Fibroblast of lung (primary cell): ENCODE measurements around the gene SPINK5. TPM values are rescaled to one million over a fixed set of nuclear protein-coding genes. Genes with fewer than 3 reads are reported as not detected.

ENCODE experiments used
- DNase-seq, 2 donors: peaks; one replicate each; pipeline versions ENCODE4 v3.0.0 to v3.0.0-alpha.2; 2010; ENCODE audit warnings: low read depth in 2 of 2
- H2AFZ ChIP-seq: 2 replicates; pipeline ENCODE4 v1.5.1; 2012; ENCODE audit warnings: low read length, control low read depth, inconsistent platforms
- H3K27ac ChIP-seq: 2 replicates; pipeline ENCODE4 v1.5.1; 2011; ENCODE audit warnings: low read length, control low read depth; ENCODE audit not compliant: insufficient read depth
- H3K27me3 ChIP-seq: 2 replicates; pipeline ENCODE4 v1.5.1; 2011; ENCODE audit warnings: mild to moderate bottlenecking, low read length; ENCODE audit not compliant: control insufficient read depth, insufficient read depth
- H3K36me3 ChIP-seq: 2 replicates; pipeline ENCODE4 v1.5.1; 2011; ENCODE audit warnings: low read length; ENCODE audit not compliant: control insufficient read depth, insufficient read depth
- H3K4me1 ChIP-seq: 2 replicates; pipeline ENCODE4 v1.5.1; 2011; ENCODE audit warnings: low read length; ENCODE audit not compliant: control insufficient read depth, insufficient read depth; ENCODE audit errors: extremely low read depth
- H3K4me2 ChIP-seq: 2 replicates; pipeline ENCODE4 v1.5.1; 2011; ENCODE audit warnings: low read length, control low read depth; ENCODE audit not compliant: insufficient read depth; ENCODE audit errors: extremely low read depth
- H3K4me3 ChIP-seq, 4 experiments: fragments of 200-600 bp in 1 of 4; sonication (generic) in 1 of 4; replicated peaks in 1 of 4; 2 replicates each; pipeline ENCODE4 v1.5.1; 2011 to 2016; ENCODE audit warnings: low read length in 4 of 4, low read depth in 3 of 4, mild to moderate bottlenecking in 3 of 4, control low read depth in 2 of 4, inconsistent platforms in 1 of 4, mixed read lengths in 1 of 4; ENCODE audit not compliant: insufficient read depth in 1 of 4; ENCODE audit errors: control extremely low read depth in 1 of 4
- H3K79me2 ChIP-seq: 2 replicates; pipeline ENCODE4 v1.5.1; 2012; ENCODE audit warnings: mild to moderate bottlenecking, low read length, inconsistent platforms; ENCODE audit not compliant: control insufficient read depth, insufficient read depth
- H3K9ac ChIP-seq: 2 replicates; pipeline ENCODE4 v1.5.1; 2011; ENCODE audit warnings: mild to moderate bottlenecking, low read length, control low read depth; ENCODE audit not compliant: insufficient read depth
- H3K9me3 ChIP-seq: 2 replicates; pipeline ENCODE4 v1.5.1; 2012; ENCODE audit warnings: low read depth, low read length; ENCODE audit not compliant: control insufficient read depth, insufficient read depth
- H4K20me1 ChIP-seq: 2 replicates; pipeline ENCODE4 v1.5.1; 2011; ENCODE audit warnings: low read length; ENCODE audit not compliant: control insufficient read depth, insufficient read depth; ENCODE audit errors: extremely low read depth
- EZH2 ChIP-seq: IDR thresholded peaks from 2 replicates; pipeline ENCODE4 v1.5.1; 2012; ENCODE audit warnings: low read length, control low read depth, mild to moderate bottlenecking; ENCODE audit errors: missing control alignments
- polyA plus RNA-seq, 2 donors: library from polyadenylated mRNA; depleted of rRNA in 1 of 2; stranded (reverse) in 1 of 2; unstranded in 1 of 2; fragments of >200 nt; gene quantifications; 2 replicates each; pipeline ENCODE4 v1.2.1, GENCODE V29; 2011 to 2012; ENCODE audit warnings: missing spikeins in 1 of 2
- total RNA-seq: library from RNA; depleted of rRNA; stranded (reverse); fragments of >200 nt; gene quantifications from 2 replicates; pipeline ENCODE4 v1.2.1, GENCODE V29; 2014
- TF ChIP-seq, protein P1 (sequence below), 2 donors: IDR thresholded peaks in 1 of 2; conservative IDR thresholded peaks in 1 of 2; 1 replicate in 1 of 2; 2 replicates in 1 of 2; pipeline ENCODE4 v1.5.1; 2011 to 2012; ENCODE audit warnings: low read length in 2 of 2, control low read depth in 1 of 2, inconsistent platforms in 1 of 2, low read depth in 1 of 2, mild to moderate bottlenecking in 1 of 2

SPINK5 gene
- total and polyA plus RNA-seq, 2 donors (not counting 1 experiment from before 2014, with no cell fraction given): not detected

- Histone ChIP-seq H3K9ac (no peak within 1 kb of the TSS), H2AFZ (no peak within 1 kb of the TSS), H4K20me1 (no peaks in the 10 kb centered on the region), H3K27me3 (no peaks in the 10 kb centered on the region), H3K4me1 (no peaks in the 10 kb centered on the region), H3K36me3 (no peaks in the 10 kb centered on the region), H3K9me3 (no peaks in the 10 kb centered on the region), H3K27ac (no peak within 1 kb of the TSS), H3K79me2 (no peaks in the 10 kb centered on the region), H3K4me2 (no peak within 1 kb of the TSS), H3K4me3 (no peak within 1 kb of the TSS)
- no peak for DNase-seq
- TF ChIP-seq EZH2: no peak
- TF ChIP-seq, protein P1, sequence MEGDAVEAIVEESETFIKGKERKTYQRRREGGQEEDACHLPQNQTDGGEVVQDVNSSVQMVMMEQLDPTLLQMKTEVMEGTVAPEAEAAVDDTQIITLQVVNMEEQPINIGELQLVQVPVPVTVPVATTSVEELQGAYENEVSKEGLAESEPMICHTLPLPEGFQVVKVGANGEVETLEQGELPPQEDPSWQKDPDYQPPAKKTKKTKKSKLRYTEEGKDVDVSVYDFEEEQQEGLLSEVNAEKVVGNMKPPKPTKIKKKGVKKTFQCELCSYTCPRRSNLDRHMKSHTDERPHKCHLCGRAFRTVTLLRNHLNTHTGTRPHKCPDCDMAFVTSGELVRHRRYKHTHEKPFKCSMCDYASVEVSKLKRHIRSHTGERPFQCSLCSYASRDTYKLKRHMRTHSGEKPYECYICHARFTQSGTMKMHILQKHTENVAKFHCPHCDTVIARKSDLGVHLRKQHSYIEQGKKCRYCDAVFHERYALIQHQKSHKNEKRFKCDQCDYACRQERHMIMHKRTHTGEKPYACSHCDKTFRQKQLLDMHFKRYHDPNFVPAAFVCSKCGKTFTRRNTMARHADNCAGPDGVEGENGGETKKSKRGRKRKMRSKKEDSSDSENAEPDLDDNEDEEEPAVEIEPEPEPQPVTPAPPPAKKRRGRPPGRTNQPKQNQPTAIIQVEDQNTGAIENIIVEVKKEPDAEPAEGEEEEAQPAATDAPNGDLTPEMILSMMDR (conservative IDR thresholded peaks at IDR 0.05 in 1 of 2, IDR thresholded peaks at IDR 0.05 in 1 of 2; ENCODE audit: low read depth in 1 of 2, low read length in 2 of 2): no peak
These were observed 104.5 kb downstream of the SPINK5 start, which contains the start of gene SPINK14 for GRCh38 chr5:148168246-148168645. Gene SPINK14 (plus strand): TSS chr5:148168546. CDS start chr5:148169733, 1,187 bp downstream.

DNA sequence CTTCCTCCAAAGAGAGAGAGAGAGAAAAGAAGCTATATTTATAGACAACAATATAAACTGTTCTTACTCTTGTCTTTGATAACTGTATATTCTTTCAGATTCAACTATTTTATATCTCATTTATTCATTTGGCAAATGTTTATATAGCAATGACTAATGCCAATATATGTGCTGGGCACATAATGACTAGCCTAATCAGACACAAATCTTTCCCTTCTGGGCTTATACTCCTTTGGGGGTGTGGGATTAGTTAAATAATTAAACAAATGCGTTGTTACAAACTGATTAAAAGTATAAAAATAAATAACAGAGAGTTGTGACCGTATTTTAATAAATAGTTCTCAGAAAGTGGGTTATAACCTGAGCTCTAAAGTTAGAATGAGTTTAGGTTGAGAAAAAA, 108.6 kb downstream of the SPINK5 start:
- no peak overlapping the region for H3K4me2 ChIP-seq
- no peaks in the 10 kb centered on the region for H3K79me2 ChIP-seq
- TF ChIP-seq EZH2: no peak
- TF ChIP-seq, protein P1 (conservative IDR thresholded peaks at IDR 0.05 in 1 of 2, IDR thresholded peaks at IDR 0.05 in 1 of 2; ENCODE audit: low read depth in 1 of 2, low read length in 2 of 2): no peak
- no peaks in the 10 kb centered on the region for H3K36me3 ChIP-seq
- H3K4me1 ChIP-seq: no peaks in the 10 kb centered on the region
- DNase-seq: no peak
- H2AFZ ChIP-seq: no peak overlapping the region
- no peaks in the 10 kb centered on the region for H3K27me3 ChIP-seq
- no peak overlapping the region for H3K4me3 ChIP-seq
- H3K9ac ChIP-seq: no peak overlapping the region
- H4K20me1 ChIP-seq: no peaks in the 10 kb centered on the region
- H3K9me3 ChIP-seq: no peaks in the 10 kb centered on the region
- H3K27ac ChIP-seq: no peak overlapping the region

DNA sequence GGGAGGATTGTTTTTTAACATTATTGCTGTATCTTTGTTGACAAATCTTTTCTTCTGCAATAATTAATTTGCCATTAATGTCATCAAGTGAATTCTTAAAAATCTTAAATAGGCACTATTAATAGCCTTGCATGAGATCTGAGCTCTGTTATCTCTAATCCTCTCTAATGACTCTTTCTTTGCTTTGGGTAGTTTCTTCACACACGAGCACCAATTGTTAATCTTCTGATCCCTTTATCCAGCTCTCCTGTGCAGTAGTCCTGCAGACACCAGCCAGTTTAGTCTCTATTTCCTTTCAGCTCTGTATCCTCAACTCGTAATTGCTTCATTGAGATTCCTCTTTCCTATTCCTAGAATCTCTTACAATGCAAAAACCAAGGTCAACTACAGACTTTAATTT, 112.7 kb downstream of the SPINK5 start:
- H3K4me1 ChIP-seq: no peaks in the 10 kb centered on the region
- TF ChIP-seq, protein P1 (conservative IDR thresholded peaks at IDR 0.05 in 1 of 2, IDR thresholded peaks at IDR 0.05 in 1 of 2; ENCODE audit: low read depth in 1 of 2, low read length in 2 of 2): no peak
- no peak for TF ChIP-seq EZH2
- no peaks in the 10 kb centered on the region for H3K9me3 ChIP-seq
- no peak overlapping the region for H2AFZ ChIP-seq
- H3K79me2 ChIP-seq: no peaks in the 10 kb centered on the region
- no peak for DNase-seq
- H3K9ac ChIP-seq: no peak overlapping the region
- H3K36me3 ChIP-seq: no peaks in the 10 kb centered on the region
- H3K4me2 ChIP-seq: no peak overlapping the region
- no peak overlapping the region for H3K27ac ChIP-seq
- no peaks in the 10 kb centered on the region for H3K27me3 ChIP-seq
- H4K20me1 ChIP-seq: no peaks in the 10 kb centered on the region
- H3K4me3 ChIP-seq: no peak overlapping the region
